ENCODE data around the gene TMEM272.
A peak's percentile ranks its signal among the peaks of the same experiment; 100 is the strongest.

Gene TMEM272

GRCh38 chr13:51768976-51769375 lies 76.0 kb downstream of the TMEM272 start:
- Histone ChIP-seq H3K4me3 (replicated peaks; ENCODE audit: insufficient read depth, low read length) (no peak overlapping the region), H3K27ac (replicated peaks) (no peak overlapping the region)
- DNase-seq (ENCODE audit: low read depth in 1 of 2, low spot score in 1 of 2), result no peak

GRCh38 chr13:51768378-51768921 lies 76.5 kb downstream of the TMEM272 start:
- Histone ChIP-seq H3K4me3 (replicated peaks; ENCODE audit: insufficient read depth, low read length) (no peak overlapping the region), H3K27me3 (ENCODE audit: insufficient read depth, poor library complexity, severe bottlenecking) (no peaks in the 10 kb centered on the region), H3K27ac (replicated peaks) (no peak overlapping the region)
- DNase-seq (ENCODE audit: low read depth in 1 of 2, low spot score in 1 of 2), result no peak
- TF ChIP-seq SPI1 (IDR thresholded peaks at IDR 0.05; ENCODE audit: borderline replicate concordance, low read depth), result no peak
- no peak for TF ChIP-seq POLR2AphosphoS5 (IDR thresholded peaks at IDR 0.05; ENCODE audit: low read depth)
- TF ChIP-seq GABPA (IDR thresholded peaks at IDR 0.05; ENCODE audit: low read depth), result no peak
- TF ChIP-seq REST (IDR thresholded peaks at IDR 0.05; ENCODE audit: insufficient replicate concordance, low read depth), result no peak
- no peak for TF ChIP-seq CTCF (IDR thresholded peaks at IDR 0.05; ENCODE audit: insufficient read depth, low read length)

More at GRCh38 chr13:51768976-51769375, 76.0 kb downstream of the TMEM272 start:
- TF ChIP-seq POLR2AphosphoS5 (IDR thresholded peaks at IDR 0.05; ENCODE audit: low read depth), result no peak
- no peak for TF ChIP-seq CTCF (IDR thresholded peaks at IDR 0.05; ENCODE audit: insufficient read depth, low read length)
- 0 out of 2 replicates have a peak, but pooled peaks have one; percentile 10 for TF ChIP-seq SPI1 (IDR thresholded peaks at IDR 0.05; ENCODE audit: borderline replicate concordance, low read depth)
- no peak for TF ChIP-seq GABPA (IDR thresholded peaks at IDR 0.05; ENCODE audit: low read depth)
- no peaks in the 10 kb centered on the region for H3K27me3 ChIP-seq (ENCODE audit: insufficient read depth, poor library complexity, severe bottlenecking)

GRCh38 chr13:51767100-51767499 lies 77.9 kb downstream of the TMEM272 start:
- no peak overlapping the region for H3K27ac ChIP-seq (replicated peaks)
- TF ChIP-seq GABPA (IDR thresholded peaks at IDR 0.05; ENCODE audit: low read depth) (no peak), REST (IDR thresholded peaks at IDR 0.05; ENCODE audit: insufficient replicate concordance, low read depth) (no peak), CTCF (IDR thresholded peaks at IDR 0.05; ENCODE audit: insufficient read depth, low read length) (no peak), SPI1 (IDR thresholded peaks at IDR 0.05; ENCODE audit: borderline replicate concordance, low read depth) (no peak), POLR2AphosphoS5 (IDR thresholded peaks at IDR 0.05; ENCODE audit: low read depth) (no peak)
- no peaks in the 10 kb centered on the region for H3K27me3 ChIP-seq (ENCODE audit: insufficient read depth, poor library complexity, severe bottlenecking)
- no peak overlapping the region for H3K4me3 ChIP-seq (replicated peaks; ENCODE audit: insufficient read depth, low read length)
- no peak for DNase-seq (ENCODE audit: low read depth in 1 of 2, low spot score in 1 of 2)

GRCh38 chr13:51765142-51765515 lies 79.8 kb downstream of the TMEM272 start:
- no peak for DNase-seq (ENCODE audit: low read depth in 1 of 2, low spot score in 1 of 2)
- H3K4me3 ChIP-seq (replicated peaks; ENCODE audit: insufficient read depth, low read length), result no peak overlapping the region
- H3K27me3 ChIP-seq (ENCODE audit: insufficient read depth, poor library complexity, severe bottlenecking), result no peaks in the 10 kb centered on the region
- no peak for TF ChIP-seq POLR2AphosphoS5 (IDR thresholded peaks at IDR 0.05; ENCODE audit: low read depth)
- TF ChIP-seq REST (IDR thresholded peaks at IDR 0.05; ENCODE audit: insufficient replicate concordance, low read depth), result no peak
- no peak for TF ChIP-seq GABPA (IDR thresholded peaks at IDR 0.05; ENCODE audit: low read depth)
- TF ChIP-seq SPI1 (IDR thresholded peaks at IDR 0.05; ENCODE audit: borderline replicate concordance, low read depth), result no peak
- TF ChIP-seq CTCF (IDR thresholded peaks at IDR 0.05; ENCODE audit: insufficient read depth, low read length), result no peak
- H3K27ac ChIP-seq (replicated peaks), result no peak overlapping the region

Measured in HL-60 (cell line).